Activated effector memory CD4-positive, alpha-beta T cell treated with anti-CD3 and anti-CD28 coated beads, Interleukin-2, amount 50 U/mL, for 16 hours (primary cell): Measurements from ENCODE around the gene MYO1D.
A peak's percentile ranks its signal among the peaks of the same experiment; 100 is the strongest.

Experiments used
- DNase-seq: peaks from one replicate; pipeline ENCODE4 v3.0.0-alpha.2; 2020

Gene MYO1D

GRCh38 chr17:32520104-32520701 is 356.7 kb downstream of the MYO1D start:
- DNase-seq, result peak; percentile 74

GRCh38 chr17:32519228-32520103 is 357.5 kb downstream of the MYO1D start:
- DNase-seq, result peak; percentile 85

GRCh38 chr17:32518646-32519227 is 358.2 kb downstream of the MYO1D start:
- no peak for DNase-seq

- no peak for DNase-seq
Observed at GRCh38 chr17:32517982-32518381, 358.9 kb downstream of the MYO1D start.

- DNase-seq, result no peak
Observed at GRCh38 chr17:32516940-32517701, 359.8 kb downstream of the MYO1D start.

- DNase-seq, result no peak
Observed at GRCh38 chr17:32516450-32516849, 360.5 kb downstream of the MYO1D start.

- no peak for DNase-seq
Observed at GRCh38 chr17:32515677-32516383, 361.1 kb downstream of the MYO1D start.

GRCh38 chr17:32514606-32515005 is 362.3 kb downstream of the MYO1D start:
- DNase-seq, result no peak

GRCh38 chr17:32513579-32513978 is 363.3 kb downstream of the MYO1D start:
- no peak for DNase-seq

- DNase-seq, result no peak
Observed at GRCh38 chr17:32512328-32512727, 364.6 kb downstream of the MYO1D start.

- DNase-seq, result no peak
Observed at GRCh38 chr17:32510466-32510865, 366.5 kb downstream of the MYO1D start.

GRCh38 chr17:32508926-32509325 is 368.0 kb downstream of the MYO1D start:
- DNase-seq, result no peak

- DNase-seq, result peak; percentile 74
Observed at GRCh38 chr17:32504166-32504990, 372.5 kb downstream of the MYO1D start.

GRCh38 chr17:32503251-32504165 is 373.4 kb downstream of the MYO1D start:
- DNase-seq, result no peak

- no peak for DNase-seq
Observed at GRCh38 chr17:32502710-32503109, 374.2 kb downstream of the MYO1D start.

GRCh38 chr17:32502013-32502412 is 374.9 kb downstream of the MYO1D start:
- no peak for DNase-seq

GRCh38 chr17:32498391-32498790 is 378.5 kb downstream of the MYO1D start:
- DNase-seq, result no peak

- DNase-seq, result no peak
Observed at GRCh38 chr17:32497431-32498205, 379.3 kb downstream of the MYO1D start.

GRCh38 chr17:32496395-32497073 is 380.4 kb downstream of the MYO1D start:
- DNase-seq, result no peak
